Stimulated activated CD8-positive, alpha-beta memory T cell treated with anti-CD3 and anti-CD28 coated beads, Interleukin-12 subunit alpha, Interleukin-12 subunit beta, amount 100 ng/mL, for 1 hour (primary cell): ENCODE measurements around the gene ADAMTS17.

Experiments used
- DNase-seq: peaks from one replicate; pipeline ENCODE4 v3.0.0-alpha.2; 2020; ENCODE audit warnings: low read depth

Gene ADAMTS17

GRCh38 chr15:100043692-100044091, 298.1 kb downstream of the ADAMTS17 start:
- DNase-seq: no peak

DNA sequence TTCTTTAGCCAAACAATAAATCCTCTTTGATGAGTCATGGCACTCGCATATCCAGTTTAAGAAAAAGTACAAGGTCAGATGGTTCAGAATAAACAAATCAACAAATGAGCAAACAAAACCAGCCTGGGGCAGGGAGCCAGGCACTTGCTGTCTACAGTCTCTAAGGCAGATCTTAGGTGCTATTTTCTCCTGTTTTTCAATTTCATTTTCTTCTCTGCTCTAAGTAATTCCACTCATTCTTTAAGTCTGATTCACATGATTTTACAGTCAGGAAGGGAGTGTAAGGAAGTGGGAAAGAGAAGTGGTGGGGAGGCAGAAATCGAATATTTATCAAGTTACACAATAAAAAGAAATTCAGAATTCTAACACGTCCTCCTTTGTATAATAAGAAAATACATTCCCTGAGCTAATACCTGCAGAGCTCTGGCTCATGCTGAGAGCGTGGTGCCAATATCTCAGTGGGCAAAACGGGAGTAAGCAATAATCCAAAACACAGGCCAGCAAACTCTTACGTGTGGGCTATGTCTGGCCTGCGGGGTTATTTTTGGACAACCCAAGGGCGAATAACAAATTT, 298.6 kb downstream of the ADAMTS17 start:
- DNase-seq: no peak

DNA sequence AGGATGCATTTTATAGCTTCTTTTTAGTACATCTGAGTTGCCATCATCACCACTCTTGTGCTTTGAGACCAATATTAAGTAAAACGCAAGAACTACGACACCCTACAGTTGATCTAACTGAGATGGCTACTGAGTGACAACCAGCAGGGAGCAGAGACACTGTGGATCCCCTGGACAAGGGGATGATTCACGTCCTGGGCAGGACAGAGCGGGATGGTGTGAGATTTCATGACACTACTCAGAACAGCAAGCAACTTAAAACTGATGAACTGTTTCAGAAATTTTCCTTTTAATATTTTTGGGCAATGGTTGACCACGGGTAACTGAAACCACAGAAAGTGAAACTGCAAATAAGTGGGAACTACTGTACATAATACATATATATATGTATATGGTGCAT, 299.2 kb downstream of the ADAMTS17 start:
- DNase-seq: no peak

DNA sequence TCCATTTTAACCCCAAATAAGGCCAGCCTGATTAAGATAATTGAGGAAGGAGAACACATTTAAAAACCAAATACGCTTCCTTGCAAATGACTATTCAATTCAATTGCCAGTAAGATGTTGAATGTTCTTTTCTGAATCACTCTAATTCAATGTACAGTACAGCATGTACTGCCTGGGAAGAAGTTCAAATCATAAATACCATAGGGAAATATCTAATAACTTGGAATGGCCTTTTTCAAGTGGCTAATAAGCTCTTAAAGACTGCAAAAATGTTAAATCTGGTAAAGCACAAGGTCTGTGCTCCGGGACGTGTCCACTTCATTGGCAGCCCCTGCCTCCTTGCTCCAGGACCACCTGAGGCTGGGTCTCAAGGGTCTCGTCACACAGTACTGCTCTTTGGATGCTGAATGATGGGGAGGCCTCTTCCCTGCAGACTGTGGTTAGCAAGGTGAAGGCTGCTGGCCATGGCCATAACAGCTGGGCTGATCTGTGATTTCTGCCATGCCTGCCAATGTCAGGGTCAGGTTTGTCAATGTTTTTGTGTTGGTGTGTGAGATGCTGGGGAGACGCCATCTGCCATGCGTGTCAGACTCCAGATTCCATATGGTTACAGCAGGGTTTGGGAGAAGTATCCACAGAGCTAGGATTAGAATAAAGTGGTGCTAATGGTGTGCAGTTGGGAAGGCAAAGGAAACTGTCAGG, 300.5 kb downstream of the ADAMTS17 start:
- no peak for DNase-seq

- DNase-seq: no peak
These were observed 301.8 kb downstream of the ADAMTS17 start for GRCh38 chr15:100039994-100040393.

DNA sequence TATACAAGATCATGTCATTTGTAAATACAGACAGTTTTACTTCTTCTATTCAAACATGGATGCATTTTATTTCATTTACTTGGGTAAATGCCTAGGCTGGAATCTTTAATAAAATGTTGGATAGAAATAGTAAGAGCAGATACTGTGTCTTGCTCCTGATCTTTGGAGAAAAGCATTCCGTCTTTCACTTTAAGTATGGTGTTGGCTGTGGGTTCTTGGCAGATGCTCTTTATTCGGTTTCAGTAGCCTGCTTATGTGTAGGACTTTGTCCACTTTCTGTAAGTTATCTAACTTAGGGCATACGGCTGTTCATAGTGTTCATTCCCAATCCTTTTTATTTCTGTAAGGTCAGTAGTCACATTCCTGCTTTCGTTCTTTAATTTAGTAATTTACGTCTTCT, 303.0 kb downstream of the ADAMTS17 start:
- DNase-seq: no peak

GRCh38 chr15:100037901-100038300, 303.9 kb downstream of the ADAMTS17 start:
- DNase-seq: no peak

GRCh38 chr15:100036015-100036414, 305.8 kb downstream of the ADAMTS17 start:
- no peak for DNase-seq

DNA sequence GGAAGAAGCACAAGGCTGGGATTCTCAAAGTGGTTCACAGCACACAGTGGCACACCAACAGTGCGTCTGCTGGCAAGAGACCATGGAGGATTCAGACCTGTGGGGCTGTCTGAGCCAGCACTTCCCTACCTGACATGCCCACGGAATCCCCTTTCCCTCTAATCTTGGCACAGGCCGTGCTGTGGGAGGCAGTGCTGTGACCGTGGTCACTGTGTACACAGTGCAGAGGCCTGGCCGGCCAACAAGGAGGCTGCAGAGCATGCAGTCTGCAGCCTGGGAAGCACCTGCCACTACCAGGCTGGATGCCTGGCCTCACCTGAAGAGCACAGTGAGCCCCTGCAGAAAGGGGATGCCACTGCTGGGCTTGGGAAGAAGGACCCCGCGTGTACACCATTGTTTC, 307.6 kb downstream of the ADAMTS17 start:
- DNase-seq: no peak

DNA sequence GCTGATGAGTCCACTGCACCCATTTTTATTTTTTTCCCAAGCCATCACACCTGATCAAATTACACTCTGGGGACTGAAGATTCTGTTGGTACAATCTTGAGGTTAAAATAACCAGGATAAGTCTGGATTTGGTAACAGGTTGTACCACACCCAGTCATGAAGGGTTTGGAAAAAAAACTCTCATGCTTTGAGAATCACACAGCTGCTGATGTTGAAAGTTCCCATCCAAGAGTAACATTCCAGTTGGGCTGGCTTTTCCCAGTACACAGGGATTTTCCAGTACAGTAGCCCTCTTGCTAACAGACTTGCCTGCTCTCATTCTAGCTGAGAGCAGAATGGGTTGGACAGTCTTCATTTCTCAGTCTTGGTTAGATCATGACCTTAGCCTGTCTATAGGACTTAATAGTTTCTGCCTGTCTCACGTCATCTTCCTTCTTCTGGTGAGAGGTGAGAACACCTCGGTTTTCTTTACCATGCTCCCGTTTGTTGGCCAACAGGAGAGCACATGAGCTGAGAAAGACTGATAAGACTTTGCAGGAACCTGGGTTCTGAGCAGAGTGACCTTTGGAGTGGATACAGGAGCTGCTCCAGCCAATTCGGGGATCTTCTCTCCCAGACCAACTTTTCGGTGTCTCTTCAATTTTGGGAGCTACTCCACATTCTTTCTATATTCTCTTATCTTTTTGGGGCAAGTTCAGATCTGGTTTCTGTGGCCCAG, 308.5 kb downstream of the ADAMTS17 start:
- DNase-seq: no peak

DNA sequence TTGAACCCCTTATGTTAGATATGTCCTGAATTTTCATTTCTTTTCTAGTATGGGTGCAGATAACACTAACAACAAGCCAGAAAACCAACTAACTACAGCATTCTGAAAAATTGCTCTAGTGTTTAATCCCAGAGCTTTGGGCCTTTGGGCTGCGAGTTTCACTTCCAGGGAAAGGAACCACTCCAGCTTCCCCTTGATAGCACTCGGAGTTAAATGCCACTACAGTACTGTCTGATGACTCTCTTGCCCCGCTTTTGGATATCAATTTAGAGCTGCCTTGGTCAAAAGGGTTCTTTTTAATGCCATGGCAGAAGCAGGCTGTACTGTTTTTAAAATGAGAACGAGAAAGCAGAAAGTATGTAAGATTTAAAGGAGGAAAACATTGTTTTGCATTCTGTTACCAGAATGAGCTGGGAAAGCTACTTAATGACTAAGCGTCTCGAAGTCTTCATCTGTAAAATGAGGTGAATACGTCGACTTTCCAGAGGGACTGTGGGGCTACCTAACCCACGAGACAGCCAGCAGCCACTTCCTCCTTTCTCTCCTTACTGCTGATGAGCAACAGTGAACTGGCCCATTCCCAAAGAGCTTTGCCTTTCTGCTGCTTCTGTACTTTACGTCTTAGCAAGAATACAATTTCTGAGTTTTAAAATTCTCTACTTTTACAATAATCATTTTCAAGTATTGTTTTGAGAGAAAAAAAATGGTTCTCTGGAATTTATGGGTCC, 309.3 kb downstream of the ADAMTS17 start:
- no peak for DNase-seq

DNA sequence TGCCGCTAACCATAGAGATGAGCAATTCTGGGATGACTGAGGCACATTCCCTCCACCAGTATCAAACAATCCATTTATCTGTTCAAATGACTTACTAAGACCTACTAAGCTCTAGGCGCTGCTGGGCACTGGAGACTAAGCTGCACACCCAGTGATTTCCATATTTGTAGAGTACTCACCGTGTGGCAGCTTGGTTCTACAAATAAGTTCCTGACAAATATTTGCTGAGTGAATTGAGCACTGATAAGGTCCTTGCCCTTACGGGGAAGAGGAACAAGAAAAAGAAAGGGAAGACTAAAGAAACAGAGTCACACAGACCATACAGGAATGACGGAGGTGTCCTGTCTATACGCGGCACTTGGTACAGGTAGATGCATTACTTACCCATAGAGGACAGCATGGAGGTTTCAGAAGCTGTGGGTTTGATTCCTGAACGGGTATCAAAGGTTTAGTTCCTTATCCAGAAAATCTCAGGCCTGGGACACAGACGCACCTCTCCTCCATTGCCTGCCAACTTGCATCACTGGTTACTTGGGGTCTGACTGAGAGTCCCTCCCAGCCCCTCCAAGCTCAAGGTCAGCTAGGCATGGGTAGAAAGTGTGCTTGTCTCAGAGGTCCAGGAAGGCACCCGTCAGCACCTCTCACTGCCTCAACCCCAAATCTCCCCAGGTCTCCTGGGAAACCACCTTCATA, 310.0 kb downstream of the ADAMTS17 start:
- DNase-seq: no peak

GRCh38 chr15:100030586-100031229, 311.1 kb downstream of the ADAMTS17 start:
- DNase-seq: no peak

DNA sequence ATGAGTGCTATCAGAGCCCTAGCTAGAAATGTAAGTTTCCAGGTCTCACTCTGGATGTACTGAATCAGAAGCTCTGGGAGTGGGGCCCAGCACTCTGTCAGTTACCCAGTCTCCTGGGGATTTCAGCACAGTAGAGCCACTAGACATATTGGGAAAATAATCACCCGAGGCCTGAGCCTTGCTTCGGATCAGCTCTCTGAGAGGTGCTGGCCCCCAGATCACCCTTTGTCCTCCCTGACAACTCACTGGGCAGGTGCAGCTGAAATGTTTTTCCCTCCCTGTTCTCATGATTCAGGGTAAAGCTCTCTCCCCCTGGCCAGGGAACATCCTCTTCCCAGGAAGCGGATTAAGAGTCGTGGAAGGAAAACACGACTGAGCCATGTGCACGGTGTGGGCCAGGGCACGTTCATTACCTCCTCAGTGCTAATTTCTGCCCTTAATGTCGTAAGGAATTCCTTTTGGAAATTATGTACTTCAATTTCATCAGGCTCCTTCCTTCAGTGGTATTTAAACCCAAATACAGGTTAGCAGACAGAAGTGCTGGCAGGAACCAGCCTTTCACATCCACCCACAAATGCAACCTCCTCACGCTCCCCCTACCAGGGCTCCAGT, 311.8 kb downstream of the ADAMTS17 start:
- no peak for DNase-seq

DNA sequence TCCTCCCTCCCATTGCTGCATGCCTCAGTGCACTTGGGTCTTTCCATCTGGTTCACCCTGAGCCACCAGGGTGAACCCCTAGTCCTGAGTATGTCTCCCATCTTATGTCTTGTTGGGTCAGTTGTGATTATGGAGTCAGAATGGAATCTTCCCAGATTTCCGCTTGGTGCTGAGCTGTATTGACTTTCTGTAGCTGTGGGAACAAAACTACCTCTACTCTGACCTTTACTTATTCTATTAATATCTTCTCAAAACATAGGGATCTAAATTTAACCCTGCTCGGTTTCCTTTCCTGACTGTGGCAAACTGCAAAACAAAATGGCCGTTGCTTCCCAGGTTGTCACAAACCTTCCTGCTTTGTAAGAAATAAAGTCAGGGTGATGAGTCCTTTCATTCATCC, 312.7 kb downstream of the ADAMTS17 start:
- no peak for DNase-seq

GRCh38 chr15:100026041-100026440, 315.7 kb downstream of the ADAMTS17 start:
- DNase-seq: no peak

DNA sequence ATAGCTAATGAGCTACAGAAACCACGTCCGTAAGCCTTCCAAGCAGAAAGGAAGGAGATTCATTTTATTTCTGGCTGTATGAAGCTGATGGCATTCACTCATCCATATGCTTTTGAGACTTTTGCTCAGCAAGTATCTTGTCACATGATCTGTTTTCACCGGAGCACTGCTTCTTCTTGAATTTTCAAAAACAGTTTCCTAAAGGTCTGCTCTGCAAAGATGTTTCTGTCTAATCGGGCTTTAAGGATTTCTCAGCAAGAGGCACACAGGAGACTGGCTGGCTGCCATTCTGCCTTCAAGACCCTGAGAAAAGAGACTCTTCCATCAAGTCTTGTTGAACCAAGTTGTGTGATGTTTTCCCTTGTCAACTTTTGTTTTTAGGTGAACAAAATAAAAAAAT, 319.0 kb downstream of the ADAMTS17 start:
- no peak for DNase-seq

- no peak for DNase-seq
These were observed 319.4 kb downstream of the ADAMTS17 start for GRCh38 chr15:100022391-100022790.

DNA sequence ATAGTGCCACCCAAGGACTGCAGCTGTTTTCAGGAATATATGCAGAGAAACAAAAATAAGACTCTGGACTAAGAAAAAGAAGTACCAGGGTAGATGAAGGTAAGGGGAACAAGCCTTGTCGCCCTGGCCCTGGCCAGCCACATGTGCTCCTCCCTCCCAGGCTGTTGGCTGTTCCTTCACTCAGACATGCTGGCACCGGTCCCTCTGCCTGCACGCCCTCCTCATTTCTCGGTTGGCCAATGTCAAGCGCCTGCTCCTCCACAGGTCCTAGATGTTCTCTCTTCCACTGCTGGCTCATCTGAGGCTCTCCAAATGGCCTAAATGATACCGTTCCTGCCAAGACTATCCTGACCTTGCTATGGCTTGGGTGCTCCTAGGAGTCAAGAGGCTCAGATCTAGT, 320.1 kb downstream of the ADAMTS17 start:
- DNase-seq: no peak

DNA sequence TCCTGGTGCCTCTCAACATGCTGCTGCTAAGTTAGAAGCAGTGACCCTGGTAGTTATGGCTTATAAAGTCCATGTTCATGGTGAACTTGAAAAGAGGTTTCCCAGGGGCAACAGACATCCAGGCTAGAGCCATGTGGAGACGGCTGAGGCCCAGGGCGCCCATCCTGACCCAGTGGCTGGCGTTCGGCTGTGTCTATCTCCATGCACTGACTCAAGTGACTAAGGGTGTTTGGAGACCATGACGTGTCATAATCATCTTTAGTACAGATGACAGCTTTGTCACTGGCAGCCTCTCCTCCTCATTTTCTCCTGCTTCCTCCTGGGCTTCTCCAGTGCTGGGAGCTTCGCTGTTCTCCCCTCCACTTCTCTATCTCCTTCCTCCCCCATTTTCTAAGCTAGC, 321.2 kb downstream of the ADAMTS17 start:
- DNase-seq: no peak

GRCh38 chr15:100020189-100020588, 321.6 kb downstream of the ADAMTS17 start:
- DNase-seq: no peak
